ENCODE data around the gene XXYLT1. TPM values are rescaled to one million over a fixed set of nuclear protein-coding genes. Genes with fewer than 3 reads are reported as not detected.

Gene XXYLT1
- total RNA-seq, 1 donor from 2014 or later: 2.8 TPM

DNA sequence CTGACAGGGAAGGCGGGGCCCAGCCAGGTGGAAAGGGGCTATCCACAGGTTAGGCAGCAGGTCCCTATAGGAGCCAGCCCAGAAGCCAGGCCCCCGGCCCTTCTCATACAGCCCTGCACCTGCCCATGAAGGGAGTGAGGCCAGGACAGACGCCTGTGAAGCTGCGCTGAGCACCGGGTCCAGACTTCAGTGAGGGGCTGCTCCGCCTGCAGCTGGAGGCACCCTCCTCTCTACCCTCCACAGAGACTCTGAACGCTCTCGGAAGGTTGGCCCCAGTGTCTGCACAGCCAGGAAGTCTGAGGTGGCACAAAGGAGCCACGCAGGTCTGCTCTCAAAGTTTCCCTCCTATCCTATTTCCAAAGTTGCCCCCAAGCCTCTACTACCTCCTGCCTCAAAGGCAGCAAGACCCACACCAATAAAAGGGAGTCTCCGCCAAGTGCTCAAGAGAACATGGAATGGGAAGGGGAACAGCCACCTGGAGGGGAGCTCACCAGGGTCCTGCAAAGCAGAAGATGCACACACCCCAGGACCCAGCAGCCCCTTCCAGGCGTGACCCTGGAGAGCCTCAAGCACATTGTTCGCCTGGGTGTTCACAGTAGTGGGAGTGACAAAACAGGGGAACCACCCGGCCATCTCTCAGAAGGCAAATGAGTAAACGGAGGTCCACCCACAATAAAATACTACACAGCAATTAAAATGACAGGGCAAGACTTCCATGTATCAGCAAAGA lies 19.5 kb downstream of the XXYLT1 start:
- ATAC-seq (no peak), DNase-seq (ENCODE audit: low spot score) (peak; percentile 35)

DNA sequence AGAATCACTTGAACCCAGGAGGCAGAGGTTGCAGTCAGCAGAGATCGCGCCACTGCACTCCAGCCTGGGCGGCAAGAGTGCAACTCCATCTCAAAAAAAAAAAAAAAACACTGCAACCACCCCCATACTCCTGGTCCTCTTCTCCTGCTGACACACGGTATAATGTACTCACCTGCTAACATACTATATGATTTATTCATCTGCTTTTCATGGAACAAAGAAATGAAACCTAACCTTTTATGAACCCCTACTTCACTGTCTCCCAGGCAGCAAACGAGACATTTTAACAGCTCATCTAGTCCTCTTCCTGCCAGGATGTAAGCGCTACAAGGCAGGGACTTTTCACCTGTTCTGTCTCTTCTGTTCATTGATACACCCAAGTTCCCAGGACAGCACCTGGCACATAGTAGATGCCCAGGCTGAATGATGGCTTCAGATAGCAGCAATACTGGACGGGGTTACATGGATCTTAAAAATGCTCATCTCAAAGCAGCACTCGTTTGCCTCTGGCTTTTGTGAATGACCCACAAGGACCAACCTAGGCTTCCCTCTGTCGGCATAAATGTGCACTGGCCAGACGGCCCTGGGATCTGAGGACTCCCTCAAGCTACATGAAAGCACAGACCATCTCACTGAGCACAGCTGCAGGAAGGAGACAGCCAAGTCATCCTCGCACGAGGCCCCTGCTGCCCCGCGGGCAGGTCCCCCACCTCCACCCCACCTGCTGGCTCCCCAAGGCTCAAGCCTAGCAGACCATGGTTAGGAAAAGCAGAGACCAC lies 20.3 kb downstream of the XXYLT1 start:
- peak; percentile 40 for ATAC-seq
- DNase-seq (ENCODE audit: low spot score): peak; percentile 35

DNA sequence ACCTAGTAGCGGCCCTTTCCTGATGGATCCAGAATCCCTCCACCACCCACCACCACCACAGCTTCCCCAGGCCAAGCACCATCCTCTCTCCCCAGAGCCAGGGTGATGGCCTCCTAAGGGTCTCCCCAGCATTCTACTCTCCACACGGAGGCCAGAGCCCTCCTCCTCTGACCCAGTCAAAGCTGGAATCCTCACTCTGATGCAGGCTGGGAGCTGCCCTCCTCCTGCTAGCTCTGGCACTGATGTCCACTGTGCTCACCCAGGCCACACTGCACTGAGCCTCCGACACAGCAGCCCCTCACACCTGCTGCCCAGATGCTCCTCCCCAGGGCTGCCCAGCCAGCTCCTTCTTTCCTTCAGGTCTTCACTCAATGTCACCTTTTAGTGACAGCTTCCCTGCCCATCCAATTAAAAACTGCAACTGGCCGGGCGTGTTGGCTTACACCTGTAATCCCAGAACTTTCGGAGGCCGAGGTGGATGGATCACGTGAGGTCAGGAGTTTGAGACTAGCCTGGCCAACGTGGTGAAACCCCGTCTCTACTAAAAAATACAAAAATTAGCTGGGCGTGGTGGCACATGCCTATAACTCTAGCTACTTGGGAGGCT lies 21.0 kb downstream of the XXYLT1 start:
- ATAC-seq: no peak

DNA sequence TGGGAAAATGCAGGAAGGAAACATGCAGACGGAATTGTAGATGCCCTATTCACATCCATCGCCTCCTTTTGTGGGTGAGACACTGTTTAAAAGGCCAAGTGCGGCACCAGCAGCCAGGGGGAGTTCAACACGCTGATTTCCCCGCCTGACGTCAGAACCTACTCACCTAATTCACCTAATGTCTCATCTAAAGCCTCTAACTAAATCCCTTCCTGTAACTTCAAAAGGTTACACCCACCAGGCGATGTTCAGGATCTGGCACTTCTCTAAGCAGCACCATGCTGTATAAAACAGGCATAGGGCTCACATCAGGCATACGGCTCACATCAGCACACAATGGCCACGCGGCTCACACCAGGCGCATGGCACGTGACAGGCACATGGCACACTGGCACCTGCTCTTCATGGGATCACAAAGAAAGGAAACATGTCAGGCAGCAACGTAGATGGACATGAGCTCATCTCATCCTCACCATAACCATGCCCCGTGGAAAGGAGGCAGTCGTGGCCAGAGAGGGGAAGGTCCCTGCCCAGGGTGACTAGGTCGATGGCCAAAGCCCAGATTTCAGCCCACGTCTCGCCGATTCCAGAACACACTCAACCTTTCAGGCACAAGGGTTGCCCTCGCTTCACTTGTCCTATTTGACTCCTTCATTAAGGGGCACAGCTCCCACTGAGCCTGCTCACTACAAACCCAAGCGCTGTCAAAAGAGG lies 21.7 kb downstream of the XXYLT1 start:
- ATAC-seq (no peak), DNase-seq (ENCODE audit: low spot score) (peak; percentile 21)

More for the DNA sequence above, 21.0 kb downstream of the XXYLT1 start:
- DNase-seq (ENCODE audit: low spot score): peak; percentile 29

DNA sequence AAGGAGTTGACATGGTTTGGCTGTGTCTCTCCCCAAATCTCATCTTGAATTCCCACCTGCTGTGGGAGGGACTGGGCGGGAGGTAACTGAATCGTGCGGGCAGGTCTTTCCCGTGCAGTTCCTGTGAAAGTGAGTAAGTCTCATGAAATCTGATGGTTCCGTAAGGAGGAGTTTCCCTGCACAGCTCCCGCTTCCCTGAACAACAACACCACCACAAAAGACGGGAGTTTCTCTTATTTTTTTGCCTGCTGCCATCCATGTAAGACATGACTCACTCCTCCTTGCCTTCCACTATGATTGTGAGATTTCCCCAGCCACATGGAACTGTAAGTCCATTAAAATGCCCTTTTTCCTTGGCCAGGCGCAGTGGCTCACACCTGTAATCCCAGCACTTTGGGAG lies 22.7 kb downstream of the XXYLT1 start:
- ATAC-seq (no peak), DNase-seq (ENCODE audit: low spot score) (no peak)

DNA sequence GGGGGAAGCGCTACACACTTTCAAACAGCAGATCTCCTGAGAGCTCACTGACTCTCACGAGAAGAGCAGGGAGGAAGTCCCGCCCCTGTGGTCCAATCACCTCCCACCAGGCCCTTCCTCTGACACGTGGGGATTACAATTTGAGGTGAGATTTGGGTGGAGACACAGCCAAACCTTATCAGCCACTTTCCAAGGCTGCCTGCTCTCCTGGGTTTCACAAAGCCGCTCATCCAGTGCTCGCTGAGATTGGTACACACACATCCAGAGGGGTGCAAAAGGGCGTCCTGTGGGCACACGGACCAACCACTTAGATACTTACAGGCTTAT lies 23.1 kb downstream of the XXYLT1 start:
- DNase-seq (ENCODE audit: low spot score): peak; percentile 29
- no peak for ATAC-seq

DNA sequence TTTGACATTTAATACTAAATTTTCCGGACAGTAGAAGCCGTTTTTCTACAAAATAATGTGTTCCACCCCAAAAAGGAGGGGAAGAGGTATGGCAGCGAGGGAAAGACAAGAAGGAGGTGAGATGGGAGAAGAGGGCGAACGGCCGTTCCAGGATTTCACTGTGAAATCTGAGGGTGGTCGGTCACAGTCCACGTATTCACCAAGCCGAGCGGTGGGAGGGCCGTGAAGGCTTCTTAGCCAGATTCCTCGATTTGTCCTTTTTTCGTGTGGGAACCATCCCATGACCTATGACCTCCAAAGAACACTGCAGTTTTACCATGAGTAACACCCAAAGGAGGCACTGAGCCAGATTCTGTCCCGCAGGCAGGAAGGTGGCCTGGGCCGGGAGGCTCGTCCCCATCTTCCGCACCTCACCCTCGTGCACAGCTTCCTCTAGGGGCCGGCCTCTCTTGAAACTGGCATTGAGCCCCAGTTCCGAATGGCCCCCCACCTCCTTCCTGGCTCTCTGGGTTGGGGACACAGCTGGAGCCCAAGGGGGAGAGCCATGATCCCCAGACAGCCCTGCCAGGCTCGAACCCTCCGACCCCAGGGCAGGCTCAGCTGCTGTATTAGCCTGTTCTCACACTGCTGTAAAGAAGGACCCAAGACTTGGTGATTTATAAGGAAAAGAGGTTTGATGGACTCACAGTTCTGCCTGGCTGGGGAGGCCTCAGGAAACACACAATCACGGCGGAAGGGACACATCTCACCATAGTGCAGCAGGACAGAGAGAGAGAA lies 23.7 kb downstream of the XXYLT1 start:
- DNase-seq (ENCODE audit: low spot score) (peak; percentile 35), ATAC-seq (no peak)

DNA sequence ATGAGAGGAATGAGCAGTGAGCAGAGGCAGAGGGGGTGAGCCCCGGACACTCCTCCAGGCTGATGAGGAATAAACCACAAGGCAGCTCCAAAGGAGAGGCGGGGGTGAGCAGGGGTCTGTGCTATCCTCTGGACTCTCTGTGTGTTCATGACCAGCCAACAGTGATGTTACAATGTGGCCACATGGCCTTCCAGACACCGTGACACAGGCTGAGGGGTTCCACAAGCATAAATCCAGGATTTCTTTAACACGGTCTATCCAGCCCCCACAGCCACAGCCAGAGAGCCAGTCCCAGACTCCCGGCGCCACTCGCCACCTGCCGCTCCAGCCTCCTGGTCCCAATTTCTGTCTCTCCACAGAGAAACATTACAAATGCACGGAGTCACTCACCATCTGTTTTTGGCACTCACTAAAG lies 24.4 kb downstream of the XXYLT1 start:
- no peak for DNase-seq (ENCODE audit: low spot score)
- ATAC-seq: no peak

DNA sequence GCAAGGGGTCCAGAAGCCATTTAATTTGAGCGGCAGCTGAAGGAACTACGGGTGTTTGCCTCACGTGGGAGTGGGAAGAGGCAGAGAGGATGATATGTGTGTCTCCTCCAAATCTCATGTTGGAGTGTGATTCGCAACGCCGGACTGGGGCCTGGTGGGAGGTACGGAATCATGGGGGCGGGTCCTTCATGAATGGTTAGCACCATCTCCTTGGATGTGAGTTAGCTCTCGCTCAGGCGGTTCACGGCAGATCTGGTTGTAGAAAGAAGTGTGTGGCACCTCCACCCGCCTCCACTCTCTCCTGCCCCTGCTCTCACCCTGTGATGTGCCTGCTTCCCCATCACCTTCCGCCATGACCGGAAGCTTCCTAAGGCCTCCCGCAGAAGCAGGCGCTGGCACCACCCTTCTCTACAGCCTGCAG lies 25.4 kb downstream of the XXYLT1 start:
- DNase-seq (ENCODE audit: low spot score): peak; percentile 37
- no peak for ATAC-seq

DNA sequence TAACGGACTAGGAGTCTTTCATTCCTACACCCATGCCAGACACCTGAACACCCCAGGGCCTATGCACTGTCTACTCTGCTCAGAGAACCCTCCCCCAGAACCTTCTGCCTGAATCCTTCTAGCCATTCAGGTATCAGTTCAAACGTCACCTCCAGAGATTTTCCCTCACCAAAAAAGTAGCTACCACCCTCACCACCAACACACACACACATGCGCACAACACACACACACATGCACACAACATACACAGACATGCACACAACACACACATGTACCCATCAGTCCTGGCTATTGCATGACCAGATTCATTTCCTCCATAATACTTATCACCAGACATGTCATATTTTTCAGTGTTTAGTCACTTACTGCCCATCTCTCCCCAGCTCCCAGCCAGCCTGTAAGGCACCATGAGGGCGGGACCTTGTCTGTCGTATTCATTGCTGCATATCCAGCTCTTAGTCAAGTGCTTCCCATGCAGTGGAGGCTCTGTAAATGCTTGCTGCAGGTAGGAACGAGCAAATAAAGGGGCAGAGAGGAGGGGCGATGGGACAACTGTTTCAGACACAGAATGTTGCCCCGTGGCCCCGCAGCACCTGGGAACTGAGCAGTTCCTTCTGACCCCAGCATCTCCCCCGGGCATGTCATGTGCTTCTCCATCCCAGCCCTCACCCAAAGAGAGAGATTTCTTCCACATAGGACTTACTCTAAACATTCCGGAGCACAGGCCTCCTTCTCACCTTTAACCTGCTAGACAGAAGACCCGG lies 29.2 kb downstream of the XXYLT1 start:
- ATAC-seq: no peak
- no peak for DNase-seq (ENCODE audit: low spot score)

DNA sequence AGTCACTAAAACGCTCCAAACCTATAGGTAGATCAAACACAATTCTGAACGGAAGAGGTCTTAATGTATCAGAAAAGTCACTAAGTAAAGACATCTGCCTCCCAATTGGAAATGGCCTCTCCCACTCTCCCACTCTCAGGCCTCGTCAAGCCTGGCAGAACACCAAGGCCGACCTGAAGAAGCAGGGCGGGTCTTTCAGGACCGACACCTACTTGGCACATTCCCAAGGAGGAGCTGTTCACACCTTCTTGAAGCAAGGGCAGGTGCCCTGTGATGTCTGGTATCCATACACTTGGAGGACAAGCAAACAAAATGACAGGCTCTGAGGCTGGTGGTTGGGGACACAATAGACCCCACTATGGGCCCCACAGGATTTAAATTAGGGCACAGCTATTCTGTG lies 30.0 kb downstream of the XXYLT1 start:
- DNase-seq (ENCODE audit: low spot score) (peak; percentile 42), ATAC-seq (no peak)

DNA sequence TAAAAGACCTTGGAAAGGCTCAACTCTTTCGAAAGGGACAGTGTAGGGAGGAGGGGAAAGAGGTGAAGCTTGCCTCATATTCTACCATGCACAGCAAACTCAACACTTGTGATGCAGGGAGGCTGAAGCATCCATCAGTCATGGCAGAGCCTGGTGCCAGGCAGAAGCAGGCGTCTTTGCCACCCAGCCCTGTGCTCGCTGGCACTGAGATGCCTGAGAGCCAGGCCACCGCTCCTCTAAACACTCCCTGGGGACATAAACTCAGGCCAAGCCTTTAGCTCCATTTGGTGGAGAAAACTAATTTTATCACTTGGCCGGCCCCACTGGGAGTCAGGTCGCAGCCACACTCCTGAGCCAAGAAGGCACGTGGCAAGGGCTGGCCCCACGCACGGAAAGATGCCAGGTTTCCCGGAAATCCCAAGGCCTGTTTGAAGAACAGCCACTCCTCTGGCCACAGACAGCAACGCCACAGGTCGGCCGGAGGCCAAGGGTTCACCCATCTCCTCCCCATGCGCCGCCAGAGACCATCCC lies 30.7 kb downstream of the XXYLT1 start:
- DNase-seq (ENCODE audit: low spot score): peak; percentile 47
- no peak for ATAC-seq

DNA sequence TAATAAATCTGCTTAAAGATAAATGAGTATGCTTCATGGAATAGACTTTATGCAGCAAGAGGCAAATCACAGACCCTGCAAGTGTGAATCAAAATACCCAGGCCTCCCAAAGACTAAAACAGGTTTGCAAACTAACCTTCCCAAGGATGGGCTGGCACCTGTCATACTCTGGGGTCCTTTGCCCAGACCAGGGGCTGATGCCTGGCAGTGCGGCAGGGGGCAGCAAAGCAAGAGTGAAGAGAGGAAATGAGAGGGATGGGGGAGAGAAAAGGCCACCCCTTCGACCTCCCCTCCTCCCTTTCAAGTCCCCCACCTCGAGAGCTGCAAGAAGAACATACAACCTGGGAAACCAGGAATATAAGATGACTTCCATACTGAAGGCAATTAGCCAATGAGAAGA lies 31.8 kb downstream of the XXYLT1 start:
- DNase-seq (ENCODE audit: low spot score) (peak; percentile 30), ATAC-seq (no peak)

DNA sequence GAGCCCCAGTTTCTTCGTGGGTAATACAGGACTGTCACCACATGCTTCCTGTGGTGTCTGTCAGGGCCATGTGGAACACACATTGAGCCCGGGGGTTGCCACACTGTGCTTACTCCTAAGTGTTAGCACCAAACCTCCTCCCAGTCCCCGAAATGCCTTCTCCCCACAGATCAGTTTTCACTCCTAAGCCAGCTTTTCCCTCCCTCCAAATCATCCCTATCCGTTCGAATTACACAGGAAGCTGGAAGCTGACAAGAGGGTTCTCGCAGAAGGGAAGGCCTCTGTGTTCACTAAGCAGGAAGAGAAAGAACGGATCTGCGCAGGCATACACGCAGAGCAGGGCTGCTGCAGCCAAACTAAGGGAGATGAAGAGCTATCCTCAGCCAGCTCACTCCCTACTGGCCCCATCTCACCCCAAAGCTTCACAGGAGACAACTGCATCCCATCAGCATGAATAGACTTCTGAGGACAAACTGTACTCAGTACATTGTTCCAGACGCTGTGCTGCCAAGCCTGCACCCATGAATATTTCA lies 32.3 kb downstream of the XXYLT1 start:
- peak; percentile 64 for ATAC-seq
- DNase-seq (ENCODE audit: low spot score): peak; percentile 40

DNA sequence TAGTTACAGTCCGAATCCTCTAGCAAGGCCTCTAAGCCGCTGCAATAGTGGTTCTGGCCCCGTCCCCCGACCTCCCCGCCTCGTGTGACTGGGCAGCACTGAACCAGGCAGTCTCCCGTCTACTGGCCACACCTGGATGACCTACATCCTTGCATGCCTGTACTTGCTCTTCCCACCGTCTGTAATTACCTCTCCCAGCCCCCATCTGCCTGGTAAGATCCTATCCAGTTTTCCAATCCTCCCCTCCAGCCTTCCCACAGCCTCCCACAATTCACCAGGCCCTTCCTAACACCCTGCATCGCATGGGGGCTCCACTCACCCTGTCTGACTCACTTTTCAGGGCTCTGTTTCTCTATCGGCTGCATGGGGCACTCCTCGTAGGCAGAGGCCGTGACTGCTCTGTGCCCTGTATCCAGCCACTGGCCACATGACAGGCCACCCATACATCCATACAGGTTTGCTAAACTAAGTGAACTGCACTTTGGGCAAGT lies 32.8 kb downstream of the XXYLT1 start:
- ATAC-seq (no peak), DNase-seq (ENCODE audit: low spot score) (peak; percentile 30)

DNA sequence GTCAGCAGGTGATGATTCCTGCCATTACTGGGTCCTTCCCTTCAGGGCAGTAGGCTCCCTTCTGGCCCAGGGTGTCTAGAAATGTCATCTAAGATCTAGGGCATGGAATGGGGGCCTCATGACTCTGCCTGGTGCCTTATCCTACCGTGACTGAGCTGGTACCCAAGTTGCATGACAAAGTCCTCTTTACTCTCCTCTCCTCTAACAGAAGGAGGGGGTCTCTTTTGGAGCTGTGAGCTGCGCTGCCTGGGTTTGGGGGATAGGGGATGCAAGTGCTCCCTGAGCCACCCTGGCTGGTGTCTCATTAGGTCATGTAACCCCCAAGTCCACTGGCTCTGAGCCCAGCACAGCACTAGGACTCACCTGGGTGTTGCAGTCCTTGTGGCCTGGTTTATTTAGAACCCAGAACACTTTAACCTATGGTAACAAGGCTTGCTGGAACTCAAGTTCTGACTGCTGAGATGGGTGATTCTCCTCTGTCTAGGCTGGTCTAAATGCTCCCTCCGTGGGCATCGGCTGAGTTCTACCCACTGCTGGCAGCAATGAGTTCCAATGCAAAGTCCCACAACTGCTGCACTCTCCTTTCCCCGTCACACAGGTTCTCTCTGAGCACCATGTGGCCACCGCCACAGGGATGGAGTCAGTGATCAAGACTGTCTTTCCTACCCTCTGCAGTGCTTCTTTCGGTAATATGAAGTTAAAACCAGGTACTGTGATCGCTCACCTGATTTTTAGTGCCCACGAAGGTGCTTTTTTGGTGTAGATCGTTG lies 34.0 kb downstream of the XXYLT1 start:
- DNase-seq (ENCODE audit: low spot score) (peak; percentile 31), ATAC-seq (no peak)

DNA sequence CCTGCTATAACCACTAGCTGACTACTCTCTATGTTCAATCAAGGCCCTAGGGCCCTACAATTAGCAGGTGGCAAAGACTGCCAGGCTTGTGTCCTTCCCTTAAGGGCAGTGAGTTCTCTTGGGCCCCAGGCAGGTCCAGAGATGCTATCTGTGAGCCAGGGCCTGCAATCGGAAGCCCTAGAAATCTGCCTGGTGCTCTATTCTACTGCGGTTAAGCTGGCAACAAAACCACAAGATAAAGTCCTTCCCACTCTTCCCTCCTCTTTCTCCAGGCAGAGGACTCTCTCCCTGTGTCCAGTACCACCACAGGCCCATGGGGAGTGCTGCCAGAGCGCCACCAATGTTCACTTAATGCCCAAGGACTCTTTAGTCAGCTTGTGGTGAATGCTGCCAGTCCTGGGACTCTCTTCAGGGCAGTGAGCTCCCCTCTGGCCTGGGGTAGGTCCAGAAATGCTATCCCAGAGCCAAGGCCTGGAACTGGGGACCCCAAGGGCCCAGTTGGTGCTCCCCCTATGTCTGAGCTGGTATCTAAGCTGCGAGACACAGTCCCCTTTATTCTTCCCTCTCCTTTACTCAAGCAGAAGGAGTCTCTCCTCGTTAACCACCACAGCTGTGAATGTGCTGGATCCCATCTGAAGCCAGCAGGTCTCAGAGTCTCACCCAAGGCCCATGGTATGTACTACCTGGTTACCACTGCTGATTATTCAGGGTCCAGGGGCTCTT lies 34.7 kb downstream of the XXYLT1 start:
- ATAC-seq (no peak), DNase-seq (ENCODE audit: low spot score) (peak; percentile 19)

DNA sequence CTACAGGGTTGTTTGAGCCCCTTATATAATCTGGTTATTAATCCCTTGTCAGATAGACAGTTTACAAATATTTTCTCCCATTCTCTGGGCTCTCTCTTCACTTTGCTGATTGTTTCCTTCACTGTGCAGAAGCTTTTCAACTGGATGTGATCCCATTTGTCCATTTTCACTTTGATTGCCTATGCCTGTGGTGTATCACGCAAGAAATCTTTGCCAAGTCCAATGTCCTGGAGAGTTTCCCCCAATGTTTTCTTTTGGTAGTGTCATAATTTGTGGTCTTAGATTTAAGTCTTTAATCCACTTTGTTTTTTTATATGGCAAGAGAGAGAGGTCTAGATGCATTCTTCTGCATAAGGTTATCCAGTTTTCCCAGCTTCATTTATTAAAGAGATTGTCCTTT lies 40.7 kb downstream of the XXYLT1 start:
- ATAC-seq: no peak
- DNase-seq (ENCODE audit: low spot score): no peak

Data from left lobe of liver (tissue), 2 donors.